Spleen (tissue), 7 donors: ENCODE data around the gene GXYLT2.

Source experiments
- CTCF ChIP-seq, 11 experiments: fragments of 200-600 bp in 7 of 11; fragments of 450-650 bp in 4 of 11; sonication (generic) in 4 of 11; IDR thresholded peaks in 8 of 11; conservative IDR thresholded peaks in 3 of 11; 1 replicate in 7 of 11; 2 replicates in 4 of 11; pipeline versions ENCODE4 v1.4.0 to v1.8.0; 2016 to 2021; ENCODE audit warnings: antibody characterized with exemption in 11 of 11, inconsistent platforms in 4 of 11, mild to moderate bottlenecking in 1 of 11
- POLR2A ChIP-seq, 3 donors: fragments of 450-650 bp; IDR thresholded peaks; one replicate each; pipeline ENCODE4 v1.5.1; 2017; ENCODE audit warnings: antibody characterized with exemption in 3 of 3, mild to moderate bottlenecking in 1 of 3
- POLR2AphosphoS5 ChIP-seq, 3 donors: sonication (generic); formaldehyde crosslinking; IDR thresholded peaks; one replicate each; pipeline ENCODE4 v1.5.1; 2017; ENCODE audit warnings: antibody characterized with exemption in 3 of 3
- donor health status: DM: no; HTN: no; CAD: no; lungs with moderate emphysema.
- donor health status: DM: no; HTN: no; CAD: no.
- donor health status: DM: no; HTN: no; CAD: no.

- TF ChIP-seq CTCF (IDR thresholded peaks at IDR 0.05 in 8 of 11, conservative IDR thresholded peaks at IDR 0.05 in 3 of 11): no peak
- no peak for TF ChIP-seq POLR2AphosphoS5 (IDR thresholded peaks at IDR 0.05)
- no peak for TF ChIP-seq POLR2A (IDR thresholded peaks at IDR 0.05)
Observed at GRCh38 chr3:72896996-72897757, 9.3 kb downstream of the GXYLT2 start.
